PFSK-1 (cell line): ENCODE results near the gene CUL5.

Source experiments
- FOXP2 ChIP-seq: optimal IDR thresholded peaks from 2 replicates; pipeline ENCODE3; 2011; ENCODE audit warnings: borderline replicate concordance, control low read depth, inconsistent platforms; ENCODE audit not compliant: insufficient read depth; ENCODE audit errors: extremely low read length, extremely low read depth
- POLR2AphosphoS5 ChIP-seq: IDR thresholded peaks from 2 replicates; pipeline ENCODE4 v1.6.1; 2012; ENCODE audit warnings: low read depth, mild to moderate bottlenecking, control low read depth, low read length, moderate library complexity
- SIN3A ChIP-seq: IDR thresholded peaks from 2 replicates; pipeline ENCODE4 v1.6.1; 2012; ENCODE audit warnings: mild to moderate bottlenecking, low read length, moderate library complexity, borderline replicate concordance; ENCODE audit not compliant: insufficient read depth
- TAF1 ChIP-seq: IDR thresholded peaks from 2 replicates; pipeline ENCODE4 v1.6.1; 2012; ENCODE audit warnings: low read length, control low read depth, borderline replicate concordance; ENCODE audit not compliant: insufficient read depth
- TF ChIP-seq, protein P1 (sequence below), 2 experiments: IDR thresholded peaks; 2 replicates each; pipeline versions ENCODE4 v1.6.1 to v1.8.0; 2011 to 2012; ENCODE audit warnings: low read depth in 2 of 2, low read length in 2 of 2, control low read depth in 1 of 2, inconsistent platforms in 1 of 2, mild to moderate bottlenecking in 1 of 2, moderate library complexity in 1 of 2; ENCODE audit not compliant: insufficient read depth in 1 of 2

CUL5 gene

DNA sequence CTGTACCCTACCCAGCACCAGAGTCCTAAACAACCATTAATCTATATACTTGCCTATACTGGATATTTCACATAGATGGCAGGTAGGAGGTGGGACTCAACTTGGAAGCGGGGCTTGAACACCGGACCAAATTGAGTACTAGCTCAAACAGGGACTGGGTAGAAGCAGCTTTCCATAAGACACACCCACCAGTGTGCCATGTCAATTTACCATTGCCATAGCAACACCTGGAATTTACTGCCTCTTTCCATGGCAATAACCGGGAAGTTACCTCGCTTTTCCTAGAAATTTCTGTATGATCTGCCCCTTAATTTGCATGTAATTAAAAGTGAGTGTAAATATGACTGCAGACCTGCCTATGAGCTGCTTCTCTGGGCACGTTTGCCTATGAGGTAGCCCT, 38.6 kb upstream of the CUL5 start:
- TF ChIP-seq SIN3A (no peak), POLR2AphosphoS5 (no peak), FOXP2 (no peak), TAF1 (no peak)
- TF ChIP-seq, protein P1, sequence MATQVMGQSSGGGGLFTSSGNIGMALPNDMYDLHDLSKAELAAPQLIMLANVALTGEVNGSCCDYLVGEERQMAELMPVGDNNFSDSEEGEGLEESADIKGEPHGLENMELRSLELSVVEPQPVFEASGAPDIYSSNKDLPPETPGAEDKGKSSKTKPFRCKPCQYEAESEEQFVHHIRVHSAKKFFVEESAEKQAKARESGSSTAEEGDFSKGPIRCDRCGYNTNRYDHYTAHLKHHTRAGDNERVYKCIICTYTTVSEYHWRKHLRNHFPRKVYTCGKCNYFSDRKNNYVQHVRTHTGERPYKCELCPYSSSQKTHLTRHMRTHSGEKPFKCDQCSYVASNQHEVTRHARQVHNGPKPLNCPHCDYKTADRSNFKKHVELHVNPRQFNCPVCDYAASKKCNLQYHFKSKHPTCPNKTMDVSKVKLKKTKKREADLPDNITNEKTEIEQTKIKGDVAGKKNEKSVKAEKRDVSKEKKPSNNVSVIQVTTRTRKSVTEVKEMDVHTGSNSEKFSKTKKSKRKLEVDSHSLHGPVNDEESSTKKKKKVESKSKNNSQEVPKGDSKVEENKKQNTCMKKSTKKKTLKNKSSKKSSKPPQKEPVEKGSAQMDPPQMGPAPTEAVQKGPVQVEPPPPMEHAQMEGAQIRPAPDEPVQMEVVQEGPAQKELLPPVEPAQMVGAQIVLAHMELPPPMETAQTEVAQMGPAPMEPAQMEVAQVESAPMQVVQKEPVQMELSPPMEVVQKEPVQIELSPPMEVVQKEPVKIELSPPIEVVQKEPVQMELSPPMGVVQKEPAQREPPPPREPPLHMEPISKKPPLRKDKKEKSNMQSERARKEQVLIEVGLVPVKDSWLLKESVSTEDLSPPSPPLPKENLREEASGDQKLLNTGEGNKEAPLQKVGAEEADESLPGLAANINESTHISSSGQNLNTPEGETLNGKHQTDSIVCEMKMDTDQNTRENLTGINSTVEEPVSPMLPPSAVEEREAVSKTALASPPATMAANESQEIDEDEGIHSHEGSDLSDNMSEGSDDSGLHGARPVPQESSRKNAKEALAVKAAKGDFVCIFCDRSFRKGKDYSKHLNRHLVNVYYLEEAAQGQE (IDR thresholded peaks at IDR 0.05; ENCODE audit: insufficient read depth in 1 of 2, low read depth in 2 of 2, low read length in 2 of 2) = no peak

DNA sequence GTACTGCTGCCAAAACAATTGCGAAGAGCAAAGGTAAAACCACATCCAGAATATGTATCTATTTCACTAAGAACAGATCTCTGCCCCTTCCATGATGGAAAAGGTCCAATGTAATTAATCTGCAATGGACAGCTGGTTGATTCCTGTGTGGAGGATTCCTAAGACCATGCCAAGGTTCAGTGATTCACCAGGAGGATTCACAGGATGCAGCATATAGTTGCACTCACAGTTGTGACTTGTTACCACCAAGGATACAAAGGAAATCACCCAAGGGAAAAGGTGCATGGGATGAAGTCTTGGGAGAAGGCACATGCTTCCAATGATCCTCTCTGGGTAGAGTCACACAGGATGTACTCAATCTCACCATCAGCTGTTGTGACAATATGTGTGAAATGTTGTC, 35.1 kb upstream of the CUL5 start:
- no peak for TF ChIP-seq SIN3A
- no peak for TF ChIP-seq POLR2AphosphoS5
- TF ChIP-seq, protein P1 (IDR thresholded peaks at IDR 0.05; ENCODE audit: insufficient read depth in 1 of 2, low read depth in 2 of 2, low read length in 2 of 2) = no peak
- no peak for TF ChIP-seq FOXP2
- no peak for TF ChIP-seq TAF1

DNA sequence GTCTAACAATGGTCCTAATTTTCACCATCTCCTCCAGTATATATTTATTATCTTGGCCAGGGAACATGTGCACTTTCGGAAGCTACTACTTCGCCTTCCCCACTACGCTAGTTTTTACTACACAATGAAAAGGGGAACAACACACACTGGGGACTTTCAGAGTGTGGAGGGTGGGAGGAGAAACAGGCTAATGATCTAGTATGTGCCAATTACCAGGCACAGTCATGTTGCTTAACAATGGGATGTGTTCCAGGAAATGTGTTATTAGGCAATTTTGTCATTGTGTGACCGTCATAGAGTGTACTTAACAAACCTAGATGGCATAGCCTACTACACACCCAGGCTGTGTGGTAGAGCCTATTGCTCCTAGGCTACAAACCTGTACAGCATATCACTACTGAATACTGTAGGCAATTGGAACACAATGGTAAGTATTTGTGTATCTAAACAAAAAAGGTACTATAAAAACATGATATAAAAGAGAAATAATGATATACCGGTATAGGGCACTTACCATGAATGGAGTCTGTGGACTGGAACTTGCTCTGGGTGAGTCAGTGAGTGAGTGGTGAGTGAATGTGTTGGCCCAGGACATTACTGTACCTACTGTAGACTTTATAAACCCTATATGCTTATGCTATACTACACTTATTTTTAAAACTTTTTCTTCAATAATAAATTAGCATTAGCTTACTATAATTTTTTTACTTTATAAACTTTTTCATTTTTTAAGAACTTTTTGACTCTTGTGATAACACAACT, 20.1 kb upstream of the CUL5 start:
- TF ChIP-seq TAF1 (no peak), POLR2AphosphoS5 (no peak), FOXP2 (no peak), SIN3A (no peak)
- TF ChIP-seq, protein P1 (IDR thresholded peaks at IDR 0.05; ENCODE audit: insufficient read depth in 1 of 2, low read depth in 2 of 2, low read length in 2 of 2) = no peak

DNA sequence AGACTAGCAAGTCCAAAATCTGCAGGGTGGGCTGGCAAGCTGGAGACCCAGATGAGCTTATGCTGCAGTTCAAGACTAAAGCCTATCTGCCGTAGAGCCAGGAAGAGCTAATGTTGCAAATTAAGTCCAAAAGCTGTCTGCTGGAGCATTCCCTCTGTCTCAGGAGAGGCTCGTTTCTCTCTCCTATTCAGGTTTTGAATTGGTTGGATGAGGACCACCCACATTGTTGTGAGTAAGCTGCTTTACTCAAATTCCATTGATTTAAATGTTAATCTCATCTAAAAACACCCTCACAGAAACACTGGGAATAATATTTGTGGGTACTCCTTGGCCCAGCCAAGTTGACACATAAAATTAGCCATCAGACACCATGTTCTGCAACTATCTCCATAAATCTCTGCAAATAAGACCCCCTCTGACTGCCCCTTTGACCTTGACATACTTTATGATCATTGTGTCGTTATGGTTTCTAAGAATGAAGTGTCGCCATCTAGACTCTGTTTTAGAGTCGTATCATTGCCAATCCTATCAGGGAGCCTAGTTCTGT, 16.8 kb upstream of the CUL5 start:
- TF ChIP-seq, protein P1 (IDR thresholded peaks at IDR 0.05; ENCODE audit: insufficient read depth in 1 of 2, low read depth in 2 of 2, low read length in 2 of 2) = no peak
- TF ChIP-seq TAF1 (no peak), POLR2AphosphoS5 (no peak), FOXP2 (no peak), SIN3A (no peak)
